CD4-positive, CD25-positive, alpha-beta regulatory T cell (primary cell): ENCODE data around the gene SERPINB5. TPM values are rescaled to one million over a fixed set of nuclear protein-coding genes. Genes with fewer than 3 reads are reported as not detected.

ENCODE experiments used
- ATAC-seq, 2 donors: fragments of 150-1000 bp; cut with Tn5 transposase; one replicate each; pipeline ENCODE4 v1.10.0; 2021; ENCODE audit warnings: low read depth in 2 of 2, moderate number of reproducible peaks in 2 of 2, moderate library complexity in 1 of 2
- DNase-seq, 3 donors: peaks; one replicate each; pipeline versions ENCODE4 v3.0.0 to v3.0.0-alpha.2; 2012 to 2022; ENCODE audit warnings: mixed read lengths in 1 of 3
- H3K27ac ChIP-seq: one replicate; pipeline ENCODE4 v1.7.0; 2013; ENCODE audit warnings: mild to moderate bottlenecking, low read length; ENCODE audit not compliant: insufficient read depth, poor library complexity, severe bottlenecking
- H3K27me3 ChIP-seq: one replicate; pipeline ENCODE4 v1.7.0; 2013; ENCODE audit warnings: low read length; ENCODE audit not compliant: control insufficient read depth, insufficient read depth
- H3K36me3 ChIP-seq: one replicate; pipeline ENCODE4 v1.7.0; 2013; ENCODE audit warnings: mild to moderate bottlenecking, low read length, moderate library complexity; ENCODE audit not compliant: control insufficient read depth, insufficient read depth
- H3K4me1 ChIP-seq: 2 replicates; pipeline ENCODE4 v1.7.0; 2013; ENCODE audit warnings: mild to moderate bottlenecking, low read length; ENCODE audit not compliant: insufficient read depth, control insufficient read depth, poor library complexity, severe bottlenecking
- H3K4me3 ChIP-seq: one replicate; pipeline ENCODE4 v1.7.0; 2013; ENCODE audit warnings: low read depth, mild to moderate bottlenecking, low read length, moderate library complexity
- H3K9me3 ChIP-seq, 2 experiments: 1 replicate in 1 of 2; 2 replicates in 1 of 2; pipeline ENCODE4 v1.7.0; 2013; ENCODE audit warnings: low read length in 2 of 2, mild to moderate bottlenecking in 1 of 2, moderate library complexity in 1 of 2; ENCODE audit not compliant: control insufficient read depth in 2 of 2
- H3K27ac Mint-ChIP-seq, 3 donors: one replicate each; pipeline ENCODE4 v1.8.0; 2020 to 2022; ENCODE audit warnings: mild to moderate bottlenecking in 3 of 3, mixed read lengths in 3 of 3, moderate library complexity in 2 of 3
- H3K27me3 Mint-ChIP-seq: one replicate; pipeline ENCODE4 v1.8.0; 2022; ENCODE audit warnings: mild to moderate bottlenecking, mixed read lengths
- H3K36me3 Mint-ChIP-seq: one replicate; pipeline ENCODE4 v1.8.0; 2020; ENCODE audit warnings: mixed read lengths
- H3K4me1 Mint-ChIP-seq, 4 donors: one replicate each; pipeline ENCODE4 v1.8.0; 2020 to 2022; ENCODE audit warnings: mixed read lengths in 4 of 4, mild to moderate bottlenecking in 1 of 4
- H3K4me3 Mint-ChIP-seq, 4 donors: one replicate each; pipeline ENCODE4 v1.8.0; 2020 to 2022; ENCODE audit warnings: mild to moderate bottlenecking in 4 of 4, mixed read lengths in 4 of 4, moderate library complexity in 3 of 4
- H3K9me3 Mint-ChIP-seq, 7 donors: one replicate each; pipeline ENCODE4 v1.8.0; 2020 to 2022; ENCODE audit warnings: mixed read lengths in 7 of 7, mild to moderate bottlenecking in 3 of 7, moderate library complexity in 2 of 7
- polyA plus RNA-seq, 4 donors: library from polyadenylated mRNA; unstranded; fragments of 300-500 nt; fragmentation: Illumina TruSeq; gene quantifications; one replicate each; pipeline ENCODE4 v1.2.3, GENCODE V29; 2021
- total RNA-seq: library from RNA; stranded (reverse); gene quantifications from one replicate; pipeline ENCODE4 v1.2.3, GENCODE V29; 2022

The SERPINB5 gene, protein sequence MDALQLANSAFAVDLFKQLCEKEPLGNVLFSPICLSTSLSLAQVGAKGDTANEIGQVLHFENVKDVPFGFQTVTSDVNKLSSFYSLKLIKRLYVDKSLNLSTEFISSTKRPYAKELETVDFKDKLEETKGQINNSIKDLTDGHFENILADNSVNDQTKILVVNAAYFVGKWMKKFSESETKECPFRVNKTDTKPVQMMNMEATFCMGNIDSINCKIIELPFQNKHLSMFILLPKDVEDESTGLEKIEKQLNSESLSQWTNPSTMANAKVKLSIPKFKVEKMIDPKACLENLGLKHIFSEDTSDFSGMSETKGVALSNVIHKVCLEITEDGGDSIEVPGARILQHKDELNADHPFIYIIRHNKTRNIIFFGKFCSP
- total RNA-seq (not detected), polyA plus RNA-seq (not detected)

GRCh38 chr18:63476668-63477067 is at the start of gene SERPINB5:
Gene SERPINB5 (plus strand): TSS chr18:63476958. CDS start chr18:63484429, 7,471 bp downstream.
- ATAC-seq (no peak), DNase-seq (no peak)
- H3K27me3 Mint-ChIP-seq: peaks cover 5% of the 10 kb centered on the region
- H3K4me3 Mint-ChIP-seq: no peak within 1 kb of the TSS
- Histone ChIP-seq H3K36me3 (no peaks in the 10 kb centered on the region), H3K4me3 (no peak within 1 kb of the TSS), H3K27ac (no peak within 1 kb of the TSS), H3K4me1 (no peaks in the 10 kb centered on the region), H3K27me3 (peaks cover 5% of the 10 kb centered on the region), H3K9me3 (no peaks in the 10 kb centered on the region)
- H3K9me3 Mint-ChIP-seq: no peaks in the 10 kb centered on the region
- no peaks in the 10 kb centered on the region for H3K4me1 Mint-ChIP-seq
- no peak within 1 kb of the TSS for H3K27ac Mint-ChIP-seq
- no peaks in the 10 kb centered on the region for H3K36me3 Mint-ChIP-seq

GRCh38 chr18:63427558-63427957 is 49.2 kb upstream of the SERPINB5 start:
- Mint-ChIP-seq H3K9me3 (no peaks in the 10 kb centered on the region), H3K36me3 (no peaks in the 10 kb centered on the region), H3K27me3 (peaks cover 44% of the 10 kb centered on the region), H3K4me3 (peak overlapping the region in 1 of 4 donors; percentile 16), H3K4me1 (peaks cover 8 to 12% (median 11%) of the 10 kb centered on the region in 4 donors), H3K27ac (no peak overlapping the region)
- no peaks in the 10 kb centered on the region for H3K36me3 ChIP-seq
- no peak for DNase-seq
- no peak for ATAC-seq
- H3K4me1 ChIP-seq: no peaks in the 10 kb centered on the region
- no peak overlapping the region for H3K4me3 ChIP-seq
- peaks cover 14% of the 10 kb centered on the region for H3K27me3 ChIP-seq
- no peak overlapping the region for H3K27ac ChIP-seq
- no peaks in the 10 kb centered on the region for H3K9me3 ChIP-seq

GRCh38 chr18:63430526-63430925 is 46.2 kb upstream of the SERPINB5 start:
- H3K27me3 Mint-ChIP-seq: peaks cover 65% of the 10 kb centered on the region
- H3K27ac ChIP-seq: no peak overlapping the region
- no peaks in the 10 kb centered on the region for H3K4me1 ChIP-seq
- no peak overlapping the region for H3K4me3 Mint-ChIP-seq
- no peak overlapping the region for H3K27ac Mint-ChIP-seq
- DNase-seq: no peak
- no peaks in the 10 kb centered on the region for H3K4me1 Mint-ChIP-seq
- no peaks in the 10 kb centered on the region for H3K36me3 Mint-ChIP-seq
- peaks cover 19% of the 10 kb centered on the region for H3K27me3 ChIP-seq
- no peak overlapping the region for H3K4me3 ChIP-seq
- H3K36me3 ChIP-seq: no peaks in the 10 kb centered on the region
- no peaks in the 10 kb centered on the region for H3K9me3 Mint-ChIP-seq
- ATAC-seq: no peak
- H3K9me3 ChIP-seq: no peaks in the 10 kb centered on the region

GRCh38 chr18:63431180-63431579 is 45.6 kb upstream of the SERPINB5 start:
- H3K4me3 Mint-ChIP-seq: no peak overlapping the region
- no peaks in the 10 kb centered on the region for H3K4me1 Mint-ChIP-seq
- ATAC-seq: no peak
- peaks cover 66% of the 10 kb centered on the region for H3K27me3 Mint-ChIP-seq
- no peak for DNase-seq
- Histone ChIP-seq H3K9me3 (no peaks in the 10 kb centered on the region), H3K27ac (no peak overlapping the region), H3K4me1 (no peaks in the 10 kb centered on the region), H3K36me3 (no peaks in the 10 kb centered on the region), H3K27me3 (peaks cover 19% of the 10 kb centered on the region), H3K4me3 (no peak overlapping the region)
- H3K27ac Mint-ChIP-seq: no peak overlapping the region
- no peaks in the 10 kb centered on the region for H3K36me3 Mint-ChIP-seq
- no peaks in the 10 kb centered on the region for H3K9me3 Mint-ChIP-seq

- Histone ChIP-seq H3K9me3 (no peaks in the 10 kb centered on the region), H3K27me3 (peaks cover 19% of the 10 kb centered on the region), H3K27ac (no peak overlapping the region), H3K4me3 (no peak overlapping the region), H3K36me3 (no peaks in the 10 kb centered on the region), H3K4me1 (no peaks in the 10 kb centered on the region)
- ATAC-seq: no peak
- no peaks in the 10 kb centered on the region for H3K4me1 Mint-ChIP-seq
- H3K4me3 Mint-ChIP-seq: no peak overlapping the region
- H3K9me3 Mint-ChIP-seq: no peaks in the 10 kb centered on the region
- peaks cover 57% of the 10 kb centered on the region for H3K27me3 Mint-ChIP-seq
- no peak for DNase-seq
- no peaks in the 10 kb centered on the region for H3K36me3 Mint-ChIP-seq
- H3K27ac Mint-ChIP-seq: no peak overlapping the region
Observed at GRCh38 chr18:63433334-63433866, 43.4 kb upstream of the SERPINB5 start.

- H3K9me3 ChIP-seq: no peaks in the 10 kb centered on the region
- no peaks in the 10 kb centered on the region for H3K36me3 ChIP-seq
- no peak overlapping the region for H3K4me3 Mint-ChIP-seq
- ATAC-seq (no peak), DNase-seq (no peak)
- H3K4me1 Mint-ChIP-seq: peaks cover 0 to 4% (median 0%) of the 10 kb centered on the region in 4 donors
- no peaks in the 10 kb centered on the region for H3K36me3 Mint-ChIP-seq
- no peak overlapping the region for H3K27ac ChIP-seq
- no peak overlapping the region for H3K4me3 ChIP-seq
- H3K27me3 Mint-ChIP-seq: peaks cover 41% of the 10 kb centered on the region
- no peaks in the 10 kb centered on the region for H3K9me3 Mint-ChIP-seq
- H3K27me3 ChIP-seq: peaks cover 3% of the 10 kb centered on the region
- H3K4me1 ChIP-seq: no peaks in the 10 kb centered on the region
- H3K27ac Mint-ChIP-seq: no peak overlapping the region
Observed at GRCh38 chr18:63438181-63438580, 38.6 kb upstream of the SERPINB5 start.

GRCh38 chr18:63439334-63439733 is 37.4 kb upstream of the SERPINB5 start:
- peaks cover 38% of the 10 kb centered on the region for H3K27me3 Mint-ChIP-seq
- no peaks in the 10 kb centered on the region for H3K36me3 Mint-ChIP-seq
- Histone ChIP-seq H3K4me1 (no peaks in the 10 kb centered on the region), H3K27me3 (peaks cover 2% of the 10 kb centered on the region), H3K36me3 (no peaks in the 10 kb centered on the region), H3K4me3 (no peak overlapping the region), H3K9me3 (no peaks in the 10 kb centered on the region), H3K27ac (no peak overlapping the region)
- peak; percentile 62 to 63 for ATAC-seq
- H3K9me3 Mint-ChIP-seq: no peaks in the 10 kb centered on the region
- H3K27ac Mint-ChIP-seq: no peak overlapping the region
- H3K4me1 Mint-ChIP-seq: peaks cover 0 to 4% (median 0%) of the 10 kb centered on the region in 4 donors
- H3K4me3 Mint-ChIP-seq: no peak overlapping the region
- DNase-seq: peak; percentile 16 to 70 (median 64)

- H3K27ac ChIP-seq: no peak overlapping the region
- H3K4me1 Mint-ChIP-seq: peaks cover 0 to 4% (median 0%) of the 10 kb centered on the region in 4 donors
- DNase-seq (no peak), ATAC-seq (no peak)
- H3K27me3 ChIP-seq: peaks cover 2% of the 10 kb centered on the region
- no peaks in the 10 kb centered on the region for H3K4me1 ChIP-seq
- no peaks in the 10 kb centered on the region for H3K9me3 ChIP-seq
- H3K9me3 Mint-ChIP-seq: no peaks in the 10 kb centered on the region
- no peak overlapping the region for H3K4me3 Mint-ChIP-seq
- no peak overlapping the region for H3K4me3 ChIP-seq
- no peak overlapping the region for H3K27ac Mint-ChIP-seq
- H3K36me3 Mint-ChIP-seq: no peaks in the 10 kb centered on the region
- peaks cover 29% of the 10 kb centered on the region for H3K27me3 Mint-ChIP-seq
- H3K36me3 ChIP-seq: no peaks in the 10 kb centered on the region
Observed at GRCh38 chr18:63440219-63440618, 36.5 kb upstream of the SERPINB5 start.
